H1 (cell line): ENCODE results near the gene CORO1C. TPM values are rescaled to one million over a fixed set of nuclear protein-coding genes. Genes with fewer than 3 reads are reported as not detected.

Experiments used
- CTCF ChIA-PET: fragments of 300-600 bp; sonication (Branson Sonifier 250); formaldehyde crosslinking; loops from one replicate; lab custom pipeline; 2021; ENCODE audit not compliant: partially characterized antibody; lab: Charles Lee
- POLR2A ChIA-PET: fragments of 300-600 bp; sonication (Branson Sonifier 250); formaldehyde crosslinking; loops from one replicate; lab custom pipeline; 2021; ENCODE audit warnings: inconsistent platforms; ENCODE audit not compliant: partially characterized antibody; lab: Charles Lee
- DNase-seq, 2 experiments: peaks; one replicate each; pipeline versions ENCODE4 v3.0.0 to v3.0.0-alpha.2; 2010 to 2022; ENCODE audit warnings: low spot score in 2 of 2, low read depth in 1 of 2, mixed read lengths in 1 of 2
- FAIRE-seq: peaks from 2 replicates; lab custom pipeline; 2011; peaks lifted over from hg19 to GRCh38; lab: Jason Lieb, UNC
- H2AFZ ChIP-seq: 2 replicates; pipeline ENCODE4 v1.8.1; 2012; ENCODE audit warnings: low read length, inconsistent platforms
- H2AK5ac ChIP-seq: 2 replicates; pipeline ENCODE4 v1.6.1; 2013; ENCODE audit warnings: low read depth, low read length
- H2BK120ac ChIP-seq: replicated peaks from 2 replicates; pipeline ENCODE3; 2013; ENCODE audit warnings: low read depth, low read length, inconsistent platforms
- H2BK12ac ChIP-seq: 2 replicates; pipeline ENCODE4 v1.6.1; 2013; ENCODE audit warnings: low read depth, low read length
- H2BK15ac ChIP-seq: 2 replicates; pipeline ENCODE4 v1.6.1; 2013; ENCODE audit warnings: low read length
- H2BK20ac ChIP-seq: 2 replicates; pipeline ENCODE4 v1.6.1; 2013; ENCODE audit warnings: low read length
- H2BK5ac ChIP-seq: 2 replicates; pipeline ENCODE4 v1.6.1; 2013; ENCODE audit warnings: low read depth, low read length
- H3K14ac ChIP-seq: 2 replicates; pipeline ENCODE4 v1.6.1; 2013; ENCODE audit warnings: inconsistent platforms; ENCODE audit not compliant: insufficient read length
- H3K18ac ChIP-seq: 2 replicates; pipeline ENCODE4 v1.6.1; 2013; ENCODE audit warnings: low read length; ENCODE audit errors: extremely low read depth
- H3K23ac ChIP-seq: 2 replicates; pipeline ENCODE4 v1.6.1; 2013; ENCODE audit warnings: inconsistent platforms; ENCODE audit not compliant: insufficient read length
- H3K23me2 ChIP-seq: 2 replicates; pipeline ENCODE4 v1.6.1; 2013; ENCODE audit warnings: low read depth, low read length
- H3K27ac ChIP-seq: 2 replicates; pipeline ENCODE4 v1.6.1; 2011; ENCODE audit warnings: low read depth, low read length, inconsistent platforms
- H3K27me3 ChIP-seq, 4 experiments: replicated peaks in 1 of 4; 1 replicate in 1 of 4; 2 replicates in 3 of 4; pipeline versions ENCODE4 v1.6.1 to v1.8.1; 2011 to 2013; ENCODE audit warnings: low read length in 3 of 4, mild to moderate bottlenecking in 3 of 4, inconsistent platforms in 2 of 4, mixed read lengths in 2 of 4, moderate library complexity in 1 of 4; ENCODE audit not compliant: control insufficient read depth in 3 of 4, insufficient read depth in 3 of 4; ENCODE audit errors: extremely low read depth in 1 of 4
- H3K36me3 ChIP-seq, 4 experiments: 2 replicates each; pipeline versions ENCODE4 v1.6.1 to v1.8.1; 2011 to 2013; ENCODE audit warnings: mild to moderate bottlenecking in 4 of 4, low read length in 3 of 4, moderate library complexity in 2 of 4, control low read depth in 1 of 4, inconsistent platforms in 1 of 4; ENCODE audit not compliant: insufficient read depth in 4 of 4, control insufficient read depth in 2 of 4
- H3K4ac ChIP-seq: replicated peaks from 2 replicates; pipeline ENCODE3; 2013; ENCODE audit warnings: low read length, low read depth, mixed read lengths, inconsistent platforms; ENCODE audit not compliant: insufficient read length
- H3K4me1 ChIP-seq, 4 experiments: replicated peaks in 1 of 4; 1 replicate in 1 of 4; 2 replicates in 3 of 4; pipeline versions ENCODE4 v1.6.1 to v1.8.1; 2011 to 2013; ENCODE audit warnings: low read length in 3 of 4, inconsistent platforms in 2 of 4, mixed read lengths in 1 of 4; ENCODE audit not compliant: insufficient read depth in 4 of 4, control insufficient read depth in 3 of 4
- H3K4me2 ChIP-seq, 2 experiments: 2 replicates each; pipeline versions ENCODE4 v1.6.1 to v1.8.1; 2011 to 2013; ENCODE audit warnings: low read depth in 2 of 2, low read length in 2 of 2, control low read depth in 1 of 2, inconsistent platforms in 1 of 2, mild to moderate bottlenecking in 1 of 2; ENCODE audit not compliant: insufficient read depth in 1 of 2
- H3K4me3 ChIP-seq, 4 experiments: fragments of 200-600, 300-600 bp in 1 of 4; sonication (generic), shearing (Covaris generic), sonication (Bioruptor Twin) in 1 of 4; 2 replicates each; pipeline versions ENCODE4 v1.5.1 to v1.8.1; 2011 to 2016; ENCODE audit warnings: low read length in 4 of 4, low read depth in 3 of 4, control low read depth in 2 of 4, inconsistent platforms in 2 of 4, mild to moderate bottlenecking in 2 of 4, mixed read lengths in 1 of 4, moderate library complexity in 1 of 4; ENCODE audit not compliant: insufficient read depth in 2 of 4; ENCODE audit errors: extremely low read depth in 1 of 4
- H3K56ac ChIP-seq: replicated peaks from 2 replicates; pipeline ENCODE3; 2013; ENCODE audit warnings: low read depth, mild to moderate bottlenecking, mixed read lengths, low read length, inconsistent platforms; ENCODE audit not compliant: insufficient read length
- H3K79me1 ChIP-seq: 2 replicates; pipeline ENCODE4 v1.6.1; 2013; ENCODE audit warnings: low read depth, low read length, control low read depth
- H3K79me2 ChIP-seq, 2 experiments: 2 replicates each; pipeline versions ENCODE4 v1.6.1 to v1.8.1; 2012 to 2013; ENCODE audit warnings: low read length in 2 of 2, mild to moderate bottlenecking in 2 of 2, inconsistent platforms in 1 of 2; ENCODE audit not compliant: insufficient read depth in 2 of 2, control insufficient read depth in 1 of 2
- H3K9ac ChIP-seq, 4 experiments: replicated peaks in 1 of 4; 1 replicate in 1 of 4; 2 replicates in 3 of 4; pipeline versions ENCODE4 v1.6.1 to v1.8.1; 2011 to 2013; ENCODE audit warnings: low read depth in 3 of 4, low read length in 3 of 4, control low read depth in 2 of 4, mild to moderate bottlenecking in 2 of 4, moderate library complexity in 2 of 4, inconsistent platforms in 1 of 4; ENCODE audit errors: extremely low read depth in 1 of 4
- H3K9me3 ChIP-seq, 2 experiments: 2 replicates each; pipeline versions ENCODE4 v1.6.1 to v1.8.1; 2012 to 2013; ENCODE audit warnings: mild to moderate bottlenecking in 2 of 2, moderate library complexity in 2 of 2, control low read depth in 1 of 2, inconsistent platforms in 1 of 2, low read depth in 1 of 2, low read length in 1 of 2, mixed read lengths in 1 of 2; ENCODE audit not compliant: insufficient read depth in 2 of 2
- H4K20me1 ChIP-seq, 2 experiments: replicated peaks in 1 of 2; 2 replicates each; pipeline versions ENCODE3 to v1.8.1; 2011 to 2013; ENCODE audit warnings: inconsistent platforms in 2 of 2, low read length in 2 of 2, mild to moderate bottlenecking in 1 of 2; ENCODE audit not compliant: insufficient read depth in 2 of 2, control insufficient read depth in 1 of 2
- H4K5ac ChIP-seq: 2 replicates; pipeline ENCODE4 v1.6.1; 2013; ENCODE audit warnings: low read length, low read depth, mixed read lengths, inconsistent platforms; ENCODE audit not compliant: insufficient read length
- H4K8ac ChIP-seq: 2 replicates; pipeline ENCODE4 v1.8.0; 2013; ENCODE audit warnings: mild to moderate bottlenecking, moderate library complexity, low read length, inconsistent platforms; ENCODE audit not compliant: insufficient read depth; ENCODE audit errors: extremely low read depth
- H4K91ac ChIP-seq: replicated peaks from 2 replicates; pipeline ENCODE3; 2013; ENCODE audit warnings: low read length, mixed read lengths, inconsistent platforms; ENCODE audit not compliant: insufficient read length
- FOSL1 ChIP-seq: IDR thresholded peaks from 2 replicates; pipeline ENCODE4 v1.6.1; 2011; ENCODE audit warnings: mild to moderate bottlenecking, low read depth, low read length, moderate library complexity; ENCODE audit not compliant: insufficient read depth
- RFX5 ChIP-seq: IDR thresholded peaks from 2 replicates; pipeline ENCODE4 v1.6.1; 2011; ENCODE audit warnings: low read depth, low read length, improper control_type of control experiment, borderline replicate concordance
- RXRA ChIP-seq: IDR thresholded peaks from 2 replicates; pipeline ENCODE4 v1.6.1; 2011; ENCODE audit warnings: low read depth, mild to moderate bottlenecking, low read length, moderate library complexity; ENCODE audit not compliant: insufficient read depth
- SAP30 ChIP-seq: fragments of 300-600 bp; sonication (generic); IDR thresholded peaks from 2 replicates; pipeline ENCODE4 v1.7.1; 2012; ENCODE audit warnings: low read length, moderate library complexity, mild to moderate bottlenecking, inconsistent platforms; ENCODE audit not compliant: insufficient read depth, insufficient replicate concordance
- SP2 ChIP-seq: IDR thresholded peaks from 2 replicates; pipeline ENCODE4 v1.6.1; 2012; ENCODE audit warnings: mild to moderate bottlenecking, low read length, inconsistent platforms
- YY1 ChIP-seq: IDR thresholded peaks from 2 replicates; pipeline ENCODE4 v1.6.1; 2011; ENCODE audit warnings: low read depth, mild to moderate bottlenecking, low read length
- WGBS, 2 experiments: shearing (Covaris generic) in 1 of 2; methylation state at CpG; one replicate each; pipeline versions ENCODE4 v1.1.6 to v1.1.7; 2013 to 2015; ENCODE audit warnings: low lambda C conversion rate in 2 of 2, mixed read lengths in 2 of 2, inconsistent platforms in 1 of 2, low coverage in 1 of 2, missing lambda C conversion rate in 1 of 2; ENCODE audit not compliant: insufficient replicate concordance in 2 of 2, insufficient coverage in 1 of 2, insufficient read length in 1 of 2; ENCODE audit errors: extremely low coverage in 1 of 2, missing lambda C conversion rate in 1 of 2; 5-methylcytosine and 5-hydroxymethylcytosine counted together
- polyA plus RNA-seq, 7 experiments: library from polyadenylated mRNA; depleted of rRNA in 3 of 7; stranded (reverse) in 5 of 7; unstranded in 2 of 7; fragments of >200 nt in 5 of 7; fragments of 200-250 nt in 2 of 7; gene quantifications; 1 replicate in 5 of 7; 2 replicates in 1 of 7; 4 replicates in 1 of 7; pipeline versions ENCODE4 v1.2.1 to v1.2.3, GENCODE V29; 2011 to 2013; ENCODE audit warnings: missing spikeins in 2 of 7, mixed read lengths in 2 of 7
- total RNA-seq: library from RNA; stranded (reverse); fragmentation: NEBNext Ultra II Directional; extraction: Animal tissue kit (Norgen Biotek cat#: 25700); gene quantifications from 2 replicates; pipeline ENCODE4 v1.2.1, GENCODE V29; 2021

The CORO1C gene
- total and polyA plus RNA-seq, 2 of the 8 experiments (the other 6 are each of a cell fraction or from before 2014, with no cell fraction given): 72.7 to 120 TPM

DNA sequence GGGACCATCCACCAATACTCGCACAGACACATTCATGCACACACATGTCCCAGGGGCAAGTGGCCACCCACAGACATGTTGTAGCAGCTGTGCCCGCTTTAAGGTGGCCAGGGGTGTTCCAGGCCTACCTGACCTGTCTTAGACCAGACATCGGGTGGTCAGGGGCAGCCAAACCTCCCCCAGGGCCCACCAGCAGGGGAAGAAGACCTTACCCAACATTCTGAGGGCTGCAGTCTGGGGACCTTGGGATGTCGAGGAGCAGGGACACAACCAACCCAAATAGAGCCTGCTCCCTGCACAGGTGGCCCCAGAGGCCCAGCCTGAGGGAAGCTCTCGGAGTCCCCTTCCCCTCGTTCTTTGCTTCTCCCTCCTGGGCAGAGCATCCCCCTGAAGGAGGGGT lies 131.8 kb downstream of the CORO1C start:
- Histone ChIP-seq H3K4ac (no peak overlapping the region), H3K27ac (no peak overlapping the region), H3K4me1 (peaks cover 0 to 10% (median 0%) of the 10 kb centered on the region in 4 experiments; a peak in 3 of 7 replicates), H4K91ac (no peak overlapping the region), H4K20me1 (peaks cover 0 to 8% of the 10 kb centered on the region in 2 experiments)
- CTCF ChIA-PET: interaction anchor here (0.9 to 3.1 kb wide), 9 partner anchors 11 to 282 kb away, joined by 3 to 16 read pairs (median 4); no protein-coding TSS in a partner anchor
- TF ChIP-seq RXRA: no peak
- TF ChIP-seq SAP30: no peak
- TF ChIP-seq SP2: no peak
- TF ChIP-seq YY1: no peak
- TF ChIP-seq FOSL1: no peak
- no peak for TF ChIP-seq RFX5
- TF ChIP-seq, all 59 proteins: peak for 0
- Histone ChIP-seq H2BK120ac (no peak overlapping the region), H3K56ac (no peak overlapping the region), H3K79me2 (no peaks in the 10 kb centered on the region), H4K8ac (no peak overlapping the region; the same call in 1 of the 2 replicates), H3K14ac (no peak overlapping the region), H2BK5ac (no peak overlapping the region), H3K27me3 (no peaks in the 10 kb centered on the region; a peak in 1 of 7 replicates), H3K36me3 (no peaks in the 10 kb centered on the region), H2BK15ac (no peak overlapping the region), H2BK12ac (no peak overlapping the region), H3K23me2 (peaks cover 7% of the 10 kb centered on the region; the same call in 1 of the 2 replicates), H3K9me3 (no peaks in the 10 kb centered on the region), H4K5ac (no peak overlapping the region), H3K4me3 (no peak overlapping the region), H2AFZ (no peak overlapping the region), H3K4me2 (no peak overlapping the region), H2BK20ac (no peak overlapping the region), H3K23ac (no peak overlapping the region), H3K18ac (no peak overlapping the region), H3K79me1 (no peaks in the 10 kb centered on the region; the same call in 1 of the 2 replicates), H2AK5ac (no peak overlapping the region), H3K9ac (no peak overlapping the region)
- no peak for DNase-seq
- no peak for FAIRE-seq
- 81% methylated on average over 5 of the region's 6 CpGs; no CpG with 5 or more reads in 1 of the 2 experiments for WGBS, 2 experiments
- POLR2A ChIA-PET: interaction anchor here (0.6 to 1.1 kb wide), 2 partner anchors 37 to 629 kb away, joined by 3 to 6 read pairs; partner anchors contain the start of gene ISCU
